Heart left ventricle (tissue), 16 donors: ENCODE measurements around the gene INO80. TPM values are rescaled to one million over a fixed set of nuclear protein-coding genes. Genes with fewer than 3 reads are reported as not detected.

Source experiments
- ATAC-seq, 4 donors: fragments of 200-7000 bp; cut with Tn5 transposase; one replicate each; pipeline ENCODE4 v1.9.1; 2020 to 2022; ENCODE audit warnings: moderate library complexity in 4 of 4, mild to moderate bottlenecking in 3 of 4, moderate number of reproducible peaks in 1 of 4
- DNase-seq, 5 donors: peaks; one replicate each; pipeline ENCODE4 v3.0.0-alpha.2; 2020
- H3K27ac ChIP-seq, 12 donors: fragments of 200-600 bp; sonication (generic) in 4 of 12; one replicate each; pipeline versions ENCODE4 v1.5.0 to v1.8.0; 2016 to 2022; ENCODE audit warnings: mild to moderate bottlenecking in 2 of 12
- H3K27me3 ChIP-seq, 9 donors: fragments of 200-600 bp; sonication (generic) in 2 of 9; one replicate each; pipeline versions ENCODE4 v1.5.1 to v1.8.0; 2016 to 2022; ENCODE audit warnings: mild to moderate bottlenecking in 3 of 9
- H3K36me3 ChIP-seq, 9 donors: fragments of 200-600 bp; sonication (generic) in 2 of 9; one replicate each; pipeline versions ENCODE4 v1.5.0 to v1.8.0; 2018 to 2022; ENCODE audit warnings: mild to moderate bottlenecking in 2 of 9
- H3K4me1 ChIP-seq, 12 donors: fragments of 200-600 bp; sonication (generic) in 4 of 12; one replicate each; pipeline versions ENCODE4 v1.5.0 to v1.8.0; 2016 to 2022; ENCODE audit warnings: mild to moderate bottlenecking in 3 of 12
- H3K4me3 ChIP-seq, 12 donors: fragments of 200-600 bp; sonication (generic) in 4 of 12; one replicate each; pipeline versions ENCODE4 v1.5.0 to v1.8.0; 2017 to 2022; ENCODE audit warnings: mild to moderate bottlenecking in 9 of 12, moderate library complexity in 4 of 12
- H3K9me3 ChIP-seq, 12 donors: fragments of 200-600 bp; sonication (generic) in 4 of 12; one replicate each; pipeline versions ENCODE4 v1.5.0 to v1.8.0; 2016 to 2022; ENCODE audit warnings: mild to moderate bottlenecking in 1 of 12
- POLR2A ChIP-seq, 2 donors: fragments of 450-650 bp; IDR thresholded peaks; one replicate each; pipeline ENCODE4 v1.6.1; 2017; ENCODE audit warnings: antibody characterized with exemption in 2 of 2, mild to moderate bottlenecking in 2 of 2, moderate library complexity in 2 of 2
- WGBS, 4 donors: extraction: QIAGEN DNeasy Blood & Tissue Kit in 2 of 4; methylation state at CpG; one replicate each; pipeline versions ENCODE4 v1.1.5 to v1.1.7; 2013 to 2018; 5-methylcytosine and 5-hydroxymethylcytosine counted together
- intact Hi-C, 10 donors: fragments of 100-400 bp; cut with DNase I; formaldehyde crosslinking; loops; one replicate each; pipeline versions ENCODE4 v1.11.1 to v1.14.2; 2022
- polyA plus RNA-seq, 2 donors: library from polyadenylated mRNA; stranded (reverse); fragments of 200-250 nt; gene quantifications; one replicate each; pipeline ENCODE4 v1.2.3, GENCODE V29; 2013
- total RNA-seq, 9 donors: library from RNA; depleted of rRNA in 2 of 9; stranded (reverse); fragments of >200 nt in 2 of 9; fragmentation: NEBNext Ultra II Directional in 3 of 9; extraction: Animal tissue kit (Norgen Biotek cat#: 25700) in 3 of 9; gene quantifications; one replicate each; pipeline versions ENCODE4 v1.1.0 to v1.2.4, GENCODE V29; 2016 to 2023
- TF ChIP-seq, protein P1 (sequence below), 12 donors: fragments of 200-600 bp; sonication (generic) in 4 of 12; IDR thresholded peaks; one replicate each; pipeline versions ENCODE4 v1.5.0 to v1.8.0; 2018 to 2022; ENCODE audit warnings: antibody characterized with exemption in 12 of 12, mild to moderate bottlenecking in 5 of 12
- donor health status: ischemic (EF 13 %, LVEDD 7.1; RV severe dilation, severe dysfunction).
- donor health status: healthy with polysubstance abuse.
- donor health status: DM: no; HTN: yes; CAD: no.
- donor health status: DM: no; HTN: no; CAD: no.
- donor health status: ischemic (EF 25% LVEDD 6.9; RV normal size, moderate dysfunction).
- donor health status: ischemic (EF 25% LVEDD 5.7; RV mildly dilated, moderate dysfunction).
- donor health status: healthy.
- donor health status: DM: yes; HTN: yes; CAD: no.
- donor health status: ischemic (EF 35%, LVEDD 5.7; RV mildly dilated, moderate dysfunction).
- donor health status: nonischemic (EF 11% LVEDD 7.7; RV severe dilation, severe dysfunction).
- donor health status: DM: yes; HTN: yes; CAD: no.
- donor health status: PGD.
- donor health status: ischemic (EF 29% LVEDD 5.4; RV normal size, mild dysfunction).
- donor health status: nonischemic (EF 23%, LVEDD 6.1; RV moderate dilation, normal function).

Gene INO80
- total and polyA plus RNA-seq, 11 donors, result 4.7 to 20.9 (median 12.6) TPM

DNA sequence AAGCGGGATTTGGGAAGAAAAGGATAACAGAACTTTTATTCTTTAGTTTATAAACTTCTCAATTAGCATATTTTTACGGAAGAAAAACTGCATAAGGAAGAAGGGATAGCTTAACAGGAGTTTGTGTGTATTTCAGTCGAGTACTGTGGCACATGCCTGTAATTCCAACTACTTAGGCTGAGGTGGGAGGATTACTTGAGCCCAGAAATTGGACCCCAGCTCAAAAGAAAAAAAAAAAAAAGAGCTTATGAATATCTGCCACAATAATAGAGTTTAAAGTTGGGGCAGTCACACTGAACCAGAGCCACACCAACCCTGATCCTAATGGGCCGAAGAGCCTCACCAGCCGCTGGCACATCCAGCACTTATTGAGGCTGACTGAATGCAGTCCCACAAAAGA lies 131.7 kb downstream of the INO80 start:
- H3K36me3 ChIP-seq, result peaks cover 7 to 95% (median 85%) of the 10 kb centered on the region in 9 donors
- WGBS, 4 donors, result 93 to 94% (median 94%) methylated on average over 5 of the region's 5 CpGs
- H3K9me3 ChIP-seq, result no peaks in the 10 kb centered on the region
- peaks cover 0 to 6% (median 0%) of the 10 kb centered on the region in 12 donors for H3K4me1 ChIP-seq
- ATAC-seq (no peak), DNase-seq (no peak)
- H3K4me3 ChIP-seq, result no peak overlapping the region
- intact Hi-C loops, result loop anchor here in 1 of 10 donors (10.0 kb wide), 1 partner anchor 70 kb away; no protein-coding TSS in a partner anchor
- no peak overlapping the region for H3K27ac ChIP-seq
- TF ChIP-seq POLR2A (IDR thresholded peaks at IDR 0.05), result no peak
- TF ChIP-seq, protein P1, sequence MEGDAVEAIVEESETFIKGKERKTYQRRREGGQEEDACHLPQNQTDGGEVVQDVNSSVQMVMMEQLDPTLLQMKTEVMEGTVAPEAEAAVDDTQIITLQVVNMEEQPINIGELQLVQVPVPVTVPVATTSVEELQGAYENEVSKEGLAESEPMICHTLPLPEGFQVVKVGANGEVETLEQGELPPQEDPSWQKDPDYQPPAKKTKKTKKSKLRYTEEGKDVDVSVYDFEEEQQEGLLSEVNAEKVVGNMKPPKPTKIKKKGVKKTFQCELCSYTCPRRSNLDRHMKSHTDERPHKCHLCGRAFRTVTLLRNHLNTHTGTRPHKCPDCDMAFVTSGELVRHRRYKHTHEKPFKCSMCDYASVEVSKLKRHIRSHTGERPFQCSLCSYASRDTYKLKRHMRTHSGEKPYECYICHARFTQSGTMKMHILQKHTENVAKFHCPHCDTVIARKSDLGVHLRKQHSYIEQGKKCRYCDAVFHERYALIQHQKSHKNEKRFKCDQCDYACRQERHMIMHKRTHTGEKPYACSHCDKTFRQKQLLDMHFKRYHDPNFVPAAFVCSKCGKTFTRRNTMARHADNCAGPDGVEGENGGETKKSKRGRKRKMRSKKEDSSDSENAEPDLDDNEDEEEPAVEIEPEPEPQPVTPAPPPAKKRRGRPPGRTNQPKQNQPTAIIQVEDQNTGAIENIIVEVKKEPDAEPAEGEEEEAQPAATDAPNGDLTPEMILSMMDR (IDR thresholded peaks at IDR 0.05), result no peak
- no peaks in the 10 kb centered on the region for H3K27me3 ChIP-seq

DNA sequence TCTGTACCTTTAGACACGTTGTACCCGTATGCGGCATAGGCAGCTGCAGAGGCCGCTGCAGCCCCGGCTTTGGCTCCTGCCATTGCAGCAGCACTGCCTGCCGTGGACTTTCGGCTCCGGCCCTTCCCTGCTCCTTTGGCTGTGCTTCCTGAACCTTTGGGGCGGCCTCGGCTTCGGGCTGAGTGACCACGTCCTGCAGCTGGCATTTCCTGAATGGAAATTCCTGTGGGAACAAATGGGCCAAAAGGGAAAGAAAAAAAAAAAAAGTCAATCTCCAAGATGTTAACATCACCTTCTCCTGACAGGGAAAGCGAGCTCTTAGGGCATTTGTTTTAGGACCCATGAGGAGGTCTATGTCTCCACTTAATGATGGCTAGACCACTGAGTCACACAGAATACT lies 133.2 kb downstream of the INO80 start:
- H3K4me3 ChIP-seq, result no peak overlapping the region
- peaks cover 0 to 6% (median 0%) of the 10 kb centered on the region in 12 donors for H3K4me1 ChIP-seq
- no peak for TF ChIP-seq POLR2A (IDR thresholded peaks at IDR 0.05)
- TF ChIP-seq, protein P1 (IDR thresholded peaks at IDR 0.05), result no peak
- DNase-seq, result peak in 2 of 5 donors; percentile 23 to 40
- H3K9me3 ChIP-seq, result no peaks in the 10 kb centered on the region
- ATAC-seq, result peak in 2 of 4 donors; percentile 25 to 42
- H3K36me3 ChIP-seq, result peaks cover 7 to 100% (median 100%) of the 10 kb centered on the region in 9 donors
- intact Hi-C loops, result loop anchor here in 1 of 10 donors (10.0 kb wide), 1 partner anchor 72 kb away; no protein-coding TSS in a partner anchor
- peak overlapping the region in 2 of 12 donors; percentile 28 to 32 for H3K27ac ChIP-seq
- 49 to 71% (median 67%) methylated on average over 7 to 13 of the region's 13 CpGs for WGBS, 4 donors
- H3K27me3 ChIP-seq, result no peaks in the 10 kb centered on the region

DNA sequence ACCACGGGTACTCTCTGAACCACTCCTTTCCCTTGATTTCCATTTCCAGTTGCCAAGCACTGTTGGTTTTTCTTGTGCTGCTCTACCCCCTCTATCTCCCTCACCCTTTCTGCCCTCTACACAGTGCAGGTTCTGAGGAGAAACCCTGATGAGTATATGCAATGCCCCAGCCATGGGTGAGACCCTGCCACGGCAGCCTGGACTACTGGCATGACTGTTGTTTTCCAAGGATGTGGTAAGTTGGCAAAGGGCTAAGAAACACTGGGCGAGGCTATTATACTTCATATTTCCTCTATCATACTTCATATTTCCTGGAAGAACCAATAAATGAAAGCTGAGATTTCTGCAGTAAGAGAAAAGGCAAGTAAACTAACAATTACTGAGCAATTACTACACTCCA lies 134.9 kb downstream of the INO80 start:
- ATAC-seq (no peak), DNase-seq (no peak)
- TF ChIP-seq POLR2A (IDR thresholded peaks at IDR 0.05), result no peak
- TF ChIP-seq, protein P1 (IDR thresholded peaks at IDR 0.05), result no peak
- H3K4me3 ChIP-seq, result no peak overlapping the region
- peaks cover 0 to 6% (median 0%) of the 10 kb centered on the region in 12 donors for H3K4me1 ChIP-seq
- whole genome bisulfite sequencing, 4 donors, result 61 to 84% (median 75%) methylated on average over 3 of the region's 3 CpGs
- intact Hi-C loops, result loop anchor here in 1 of 10 donors (10.0 kb wide), 1 partner anchor 74 kb away; no protein-coding TSS in a partner anchor
- no peak overlapping the region for H3K27ac ChIP-seq
- H3K36me3 ChIP-seq, result peaks cover 5 to 100% (median 99%) of the 10 kb centered on the region in 9 donors
- no peaks in the 10 kb centered on the region for H3K9me3 ChIP-seq
- H3K27me3 ChIP-seq, result no peaks in the 10 kb centered on the region

DNA sequence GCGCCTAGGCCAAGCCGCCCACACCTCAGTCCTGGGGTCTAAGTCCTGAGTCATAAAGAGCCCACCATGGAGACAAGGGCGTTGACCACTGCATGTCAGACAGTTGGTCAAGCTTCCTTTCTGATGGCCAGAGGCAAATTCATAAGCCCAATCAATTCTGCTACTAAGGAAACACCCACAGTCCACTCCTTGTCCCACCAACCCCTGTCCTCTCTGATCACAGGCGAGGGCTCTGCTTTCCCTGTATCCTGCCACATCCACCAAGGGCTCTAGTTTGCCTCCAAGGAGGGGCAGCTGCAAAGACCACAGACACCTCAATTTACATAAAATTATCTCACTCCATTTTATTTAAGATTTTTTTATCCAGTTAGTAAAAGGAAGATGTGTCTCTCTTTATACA lies 137.5 kb downstream of the INO80 start:
- WGBS, 4 donors, result 97 to 100% (median 98%) methylated on average over 4 of the region's 4 CpGs
- Histone ChIP-seq H3K27me3 (no peaks in the 10 kb centered on the region), H3K27ac (no peak overlapping the region), H3K4me3 (no peak overlapping the region), H3K36me3 (peaks cover 0 to 84% (median 74%) of the 10 kb centered on the region in 9 donors), H3K9me3 (no peaks in the 10 kb centered on the region), H3K4me1 (peaks cover 0 to 6% (median 0%) of the 10 kb centered on the region in 12 donors)
- DNase-seq (no peak), ATAC-seq (no peak)
- TF ChIP-seq, protein P1 (IDR thresholded peaks at IDR 0.05), result no peak
- TF ChIP-seq POLR2A (IDR thresholded peaks at IDR 0.05), result no peak
- intact Hi-C loops, result loop anchor here in 1 of 10 donors (5.0 kb wide), 1 partner anchor 39 kb away; no protein-coding TSS in a partner anchor
